ENCODE results near the gene DNM3.

Gene DNM3

DNA sequence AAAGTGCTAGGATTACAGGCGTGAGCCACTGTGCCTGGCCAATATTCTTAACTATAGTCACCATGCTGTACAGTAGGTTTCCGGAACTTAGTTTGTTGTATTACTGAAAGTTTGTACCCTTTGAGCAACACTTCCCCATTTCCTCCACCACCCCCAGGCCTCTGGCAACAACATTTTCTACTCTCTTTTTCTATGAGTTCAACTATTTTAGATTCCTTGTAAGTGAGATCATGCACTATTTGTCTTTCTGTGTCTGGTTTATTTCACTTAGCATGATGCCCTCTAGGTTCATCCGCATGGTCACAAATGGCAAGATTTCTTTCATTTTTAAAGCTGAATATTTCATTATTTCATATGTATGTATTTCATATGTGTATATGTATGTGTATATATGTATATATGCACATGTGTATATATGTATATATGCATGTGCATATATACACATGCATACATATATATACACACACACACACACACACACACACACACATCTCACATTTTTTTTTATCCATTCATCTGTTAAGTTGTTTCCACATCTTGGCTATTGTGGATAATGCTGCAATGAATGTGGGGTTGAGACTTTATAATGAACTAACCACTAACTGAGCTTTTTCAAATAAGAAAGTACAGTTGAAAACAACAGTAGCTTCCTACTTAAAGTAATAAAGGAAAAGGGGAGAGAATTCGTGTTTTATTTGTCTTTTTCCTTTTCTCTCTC lies 322.4 kb downstream of the DNM3 start:
- TF ChIP-seq, protein P1, sequence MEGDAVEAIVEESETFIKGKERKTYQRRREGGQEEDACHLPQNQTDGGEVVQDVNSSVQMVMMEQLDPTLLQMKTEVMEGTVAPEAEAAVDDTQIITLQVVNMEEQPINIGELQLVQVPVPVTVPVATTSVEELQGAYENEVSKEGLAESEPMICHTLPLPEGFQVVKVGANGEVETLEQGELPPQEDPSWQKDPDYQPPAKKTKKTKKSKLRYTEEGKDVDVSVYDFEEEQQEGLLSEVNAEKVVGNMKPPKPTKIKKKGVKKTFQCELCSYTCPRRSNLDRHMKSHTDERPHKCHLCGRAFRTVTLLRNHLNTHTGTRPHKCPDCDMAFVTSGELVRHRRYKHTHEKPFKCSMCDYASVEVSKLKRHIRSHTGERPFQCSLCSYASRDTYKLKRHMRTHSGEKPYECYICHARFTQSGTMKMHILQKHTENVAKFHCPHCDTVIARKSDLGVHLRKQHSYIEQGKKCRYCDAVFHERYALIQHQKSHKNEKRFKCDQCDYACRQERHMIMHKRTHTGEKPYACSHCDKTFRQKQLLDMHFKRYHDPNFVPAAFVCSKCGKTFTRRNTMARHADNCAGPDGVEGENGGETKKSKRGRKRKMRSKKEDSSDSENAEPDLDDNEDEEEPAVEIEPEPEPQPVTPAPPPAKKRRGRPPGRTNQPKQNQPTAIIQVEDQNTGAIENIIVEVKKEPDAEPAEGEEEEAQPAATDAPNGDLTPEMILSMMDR (IDR thresholded peaks at IDR 0.05; ENCODE audit: insufficient read depth, low read length, poor library complexity, severe bottlenecking) = no peak
- H3K4me3 ChIP-seq (replicated peaks; ENCODE audit: low read depth, low read length) = no peak overlapping the region
- no peaks in the 10 kb centered on the region for H3K36me3 ChIP-seq (ENCODE audit: control insufficient read depth, insufficient read depth, low read length)
- DNase-seq (ENCODE audit: extremely low read depth, insufficient read length) = no peak
- no peaks in the 10 kb centered on the region for H3K27me3 ChIP-seq (replicated peaks; ENCODE audit: control insufficient read depth, insufficient read depth, low read length)

DNA sequence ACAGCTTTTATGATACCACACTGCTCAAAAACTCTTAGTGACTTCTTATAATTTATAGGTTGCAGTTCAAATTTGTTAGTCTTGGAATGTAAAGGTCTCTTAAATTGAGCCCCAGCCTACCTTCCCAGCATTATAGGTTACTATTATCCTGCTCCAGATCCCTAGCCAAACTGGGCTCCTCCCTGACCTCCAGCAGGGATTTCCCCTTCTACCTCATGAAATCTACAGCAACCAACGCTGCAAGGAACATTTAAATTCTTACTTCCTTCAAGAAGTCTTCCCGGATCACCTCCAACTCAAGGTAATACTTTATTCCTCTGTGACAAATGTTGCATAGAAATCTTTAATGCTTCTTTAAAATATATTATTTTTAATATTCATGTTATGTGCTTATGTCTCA lies 324.1 kb downstream of the DNM3 start:
- H3K4me3 ChIP-seq (replicated peaks; ENCODE audit: low read depth, low read length) = no peak overlapping the region

DNA sequence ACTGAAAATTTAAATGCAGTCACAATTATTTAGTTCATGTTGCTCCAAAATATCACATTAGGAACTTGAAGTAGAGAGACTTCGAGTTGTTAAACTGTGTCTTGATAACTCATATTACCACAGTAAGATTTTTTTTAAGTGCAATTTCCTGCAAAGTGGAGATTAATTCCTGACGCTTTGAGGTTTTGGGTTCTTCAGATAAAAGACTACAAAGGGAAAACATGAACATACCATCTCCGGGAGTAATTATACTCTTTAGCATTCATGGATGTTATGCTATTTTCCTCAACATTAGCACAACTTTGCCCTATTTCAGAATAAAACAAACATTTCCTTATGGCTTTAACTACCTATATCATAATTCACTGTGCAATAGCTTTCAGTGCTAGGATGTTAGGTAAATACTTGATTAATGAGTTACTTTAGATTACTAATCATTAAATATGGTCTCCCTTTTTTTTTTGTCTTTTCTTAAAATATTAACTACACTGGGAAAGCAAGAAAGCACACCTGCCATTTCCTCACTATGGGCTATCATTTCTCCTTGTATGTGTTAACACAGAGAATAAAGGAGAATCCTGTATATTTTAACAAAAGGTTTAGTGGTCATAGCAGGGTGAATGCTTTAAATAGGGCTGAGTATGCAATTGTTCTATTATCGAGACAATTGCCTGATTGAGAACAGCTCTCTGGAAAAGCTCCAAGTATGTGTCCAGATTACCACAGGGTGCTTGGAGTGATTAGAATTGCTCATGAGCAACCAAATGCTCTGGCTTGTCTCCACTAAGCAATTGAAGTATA lies 326.7 kb downstream of the DNM3 start:
- Histone ChIP-seq H3K36me3 (ENCODE audit: control insufficient read depth, insufficient read depth, low read length) (no peaks in the 10 kb centered on the region), H3K27me3 (replicated peaks; ENCODE audit: control insufficient read depth, insufficient read depth, low read length) (no peaks in the 10 kb centered on the region), H3K4me3 (replicated peaks; ENCODE audit: low read depth, low read length) (no peak overlapping the region)
- TF ChIP-seq, protein P1 (IDR thresholded peaks at IDR 0.05; ENCODE audit: insufficient read depth, low read length, poor library complexity, severe bottlenecking) = no peak
- DNase-seq (ENCODE audit: extremely low read depth, insufficient read length) = no peak

More for the DNA sequence above, 324.1 kb downstream of the DNM3 start:
- H3K36me3 ChIP-seq (ENCODE audit: control insufficient read depth, insufficient read depth, low read length) = no peaks in the 10 kb centered on the region
- H3K27me3 ChIP-seq (replicated peaks; ENCODE audit: control insufficient read depth, insufficient read depth, low read length) = no peaks in the 10 kb centered on the region
- TF ChIP-seq, protein P1 (IDR thresholded peaks at IDR 0.05; ENCODE audit: insufficient read depth, low read length, poor library complexity, severe bottlenecking) = no peak
- DNase-seq (ENCODE audit: extremely low read depth, insufficient read length) = no peak

DNA sequence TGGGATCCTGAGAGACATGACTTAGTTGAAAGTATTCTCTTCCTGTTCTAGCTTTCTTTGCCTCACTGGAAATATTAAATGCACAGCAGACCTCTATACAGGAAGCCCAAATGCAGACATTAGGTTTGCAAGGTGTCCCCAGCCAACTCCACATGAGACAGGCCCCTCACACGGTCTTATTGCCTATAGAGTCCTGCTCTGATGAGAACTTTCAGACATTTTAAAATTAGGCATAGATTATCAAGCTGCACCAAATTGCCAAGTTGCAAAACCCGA lies 327.2 kb downstream of the DNM3 start:
- TF ChIP-seq, protein P1 (IDR thresholded peaks at IDR 0.05; ENCODE audit: insufficient read depth, low read length, poor library complexity, severe bottlenecking) = no peak
- no peaks in the 10 kb centered on the region for H3K36me3 ChIP-seq (ENCODE audit: control insufficient read depth, insufficient read depth, low read length)

DNA sequence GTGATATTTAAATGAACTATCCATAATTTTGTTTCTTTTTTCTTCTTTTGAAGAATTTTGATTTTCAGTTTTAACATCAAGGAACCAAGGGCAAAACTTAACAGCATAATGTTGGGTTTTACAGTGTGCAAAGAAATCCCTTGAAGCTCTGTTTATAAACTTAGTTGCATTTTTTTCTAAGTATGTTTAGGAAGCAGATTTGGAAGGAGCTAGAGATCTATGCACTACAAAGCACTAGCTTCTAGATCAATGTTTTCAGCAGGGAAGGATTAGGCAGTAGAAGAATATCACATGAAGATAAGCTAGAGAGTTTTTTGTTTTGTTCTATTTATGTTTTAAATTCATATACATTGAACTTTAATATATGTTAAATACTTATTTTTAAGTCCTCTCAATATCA lies 328.5 kb downstream of the DNM3 start:
- Histone ChIP-seq H3K4me3 (replicated peaks; ENCODE audit: low read depth, low read length) (no peak overlapping the region), H3K36me3 (ENCODE audit: control insufficient read depth, insufficient read depth, low read length) (no peaks in the 10 kb centered on the region), H3K27me3 (replicated peaks; ENCODE audit: control insufficient read depth, insufficient read depth, low read length) (no peaks in the 10 kb centered on the region)
- TF ChIP-seq, protein P1 (IDR thresholded peaks at IDR 0.05; ENCODE audit: insufficient read depth, low read length, poor library complexity, severe bottlenecking) = no peak
- DNase-seq (ENCODE audit: extremely low read depth, insufficient read length) = no peak

More for the DNA sequence above, 327.2 kb downstream of the DNM3 start:
- Histone ChIP-seq H3K4me3 (replicated peaks; ENCODE audit: low read depth, low read length) (no peak overlapping the region), H3K27me3 (replicated peaks; ENCODE audit: control insufficient read depth, insufficient read depth, low read length) (no peaks in the 10 kb centered on the region)
- DNase-seq (ENCODE audit: extremely low read depth, insufficient read length) = no peak
